Activated CD4-positive, alpha-beta T cell treated with anti-CD3 and anti-CD28 coated beads, Interleukin-2, amount 10 ng/mL, durations not matched to agents 24 days and 14 days (primary cell): Measurements from ENCODE around the gene BTNL9. TPM values are rescaled to one million over a fixed set of nuclear protein-coding genes. Genes with fewer than 3 reads are reported as not detected.

ENCODE experiments used
- DNase-seq: peaks from one replicate; pipeline ENCODE4 v3.0.0; 2022
- H3K27ac Mint-ChIP-seq: one replicate; pipeline ENCODE4 v1.8.0; 2022; ENCODE audit warnings: mild to moderate bottlenecking, mixed read lengths
- H3K27me3 Mint-ChIP-seq: one replicate; pipeline ENCODE4 v1.8.0; 2022; ENCODE audit warnings: mixed read lengths
- H3K36me3 Mint-ChIP-seq: one replicate; pipeline ENCODE4 v1.8.0; 2022; ENCODE audit warnings: low read depth, mild to moderate bottlenecking, mixed read lengths
- H3K4me1 Mint-ChIP-seq: one replicate; pipeline ENCODE4 v1.8.0; 2021; ENCODE audit warnings: mixed read lengths
- H3K4me3 Mint-ChIP-seq: one replicate; pipeline ENCODE4 v1.8.0; 2022; ENCODE audit warnings: mild to moderate bottlenecking, moderate library complexity, mixed read lengths
- H3K9me3 Mint-ChIP-seq: one replicate; pipeline ENCODE4 v1.8.0; 2021; ENCODE audit warnings: mixed read lengths
- intact Hi-C: fragments of 100-400 bp; cut with micrococcal nuclease; formaldehyde crosslinking; loops from one replicate; pipeline ENCODE4 v1.15.1; 2023
- total RNA-seq: library from RNA; stranded (reverse); gene quantifications from 2 replicates; pipeline ENCODE4 v1.2.3, GENCODE V29; 2022

The BTNL9 gene
- total RNA-seq, 1 donor from 2014 or later, result 0.23 TPM

DNA sequence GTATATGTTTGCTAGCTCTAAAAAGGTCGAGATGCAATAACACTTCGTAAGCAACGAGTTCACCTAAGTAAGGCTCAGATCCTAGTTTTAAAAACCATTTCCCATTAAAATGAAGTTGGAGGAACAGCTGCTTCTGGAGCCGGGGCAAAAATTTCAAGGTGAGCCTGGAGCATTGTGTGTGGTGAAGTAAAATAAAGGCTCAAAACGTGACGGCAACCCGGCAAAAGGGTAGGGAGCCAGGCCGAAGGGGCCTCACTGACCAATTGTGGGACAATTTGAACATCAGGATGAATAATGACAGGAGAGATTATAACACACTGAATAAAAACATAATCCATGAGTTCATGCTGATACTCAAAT lies 20.1 kb downstream of the BTNL9 start:
- Mint-ChIP-seq H3K4me1 (no peaks in the 10 kb centered on the region), H3K27me3 (peaks cover 66% of the 10 kb centered on the region), H3K36me3 (no peaks in the 10 kb centered on the region), H3K4me3 (no peak overlapping the region), H3K9me3 (no peaks in the 10 kb centered on the region), H3K27ac (no peak overlapping the region)
- intact Hi-C loops, result no loop called here
- no peak for DNase-seq

DNA sequence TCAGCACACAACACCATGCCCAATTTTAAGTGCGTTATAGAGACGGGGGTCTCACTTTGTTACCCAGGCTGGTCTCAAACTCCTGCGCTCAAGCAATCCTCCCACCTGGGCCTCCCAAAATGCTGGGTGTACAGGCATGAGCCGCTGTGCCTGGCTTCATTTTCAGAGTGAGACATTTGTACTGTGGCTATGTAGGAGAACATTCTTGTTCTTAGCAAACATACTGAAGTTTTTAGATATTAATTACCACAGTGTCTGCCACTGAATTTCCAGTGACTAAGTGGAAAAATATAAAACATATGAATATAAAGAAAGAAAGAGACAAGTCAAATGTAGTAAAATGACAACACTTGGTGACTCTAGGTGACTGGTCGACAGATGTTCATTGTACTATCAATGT lies 20.9 kb downstream of the BTNL9 start:
- Mint-ChIP-seq H3K36me3 (no peaks in the 10 kb centered on the region), H3K27me3 (peaks cover 62% of the 10 kb centered on the region), H3K27ac (no peak overlapping the region), H3K4me3 (no peak overlapping the region), H3K4me1 (no peaks in the 10 kb centered on the region), H3K9me3 (no peaks in the 10 kb centered on the region)
- intact Hi-C loops, result no loop called here
- no peak for DNase-seq

DNA sequence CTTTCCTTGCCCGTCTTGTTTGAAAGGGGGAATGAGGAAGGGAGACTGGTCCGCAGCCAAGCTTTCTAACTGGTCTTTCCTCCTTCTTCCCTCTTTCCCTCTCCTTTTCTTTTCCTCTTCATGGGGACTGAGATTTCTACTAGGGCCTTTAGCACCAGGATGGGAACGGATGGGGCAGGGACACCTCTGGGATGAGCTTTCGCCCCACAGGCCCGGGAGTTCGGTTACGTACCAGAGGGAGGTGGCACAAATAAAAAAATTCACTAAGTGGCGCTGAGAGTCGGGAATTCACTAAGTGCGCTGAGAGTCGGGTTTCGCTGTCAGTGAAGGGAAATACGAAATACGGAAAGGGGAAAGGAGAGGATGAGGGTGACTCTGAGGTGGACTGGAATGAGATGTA lies 21.6 kb downstream of the BTNL9 start:
- DNase-seq, result no peak
- Mint-ChIP-seq H3K4me3 (no peak overlapping the region), H3K27me3 (peaks cover 60% of the 10 kb centered on the region), H3K36me3 (no peaks in the 10 kb centered on the region), H3K27ac (no peak overlapping the region), H3K4me1 (no peaks in the 10 kb centered on the region), H3K9me3 (no peaks in the 10 kb centered on the region)
- intact Hi-C loops, result no loop called here

GRCh38 chr5:181062631-181063030 lies 22.6 kb downstream of the BTNL9 start:
- H3K36me3 Mint-ChIP-seq, result no peaks in the 10 kb centered on the region
- H3K27me3 Mint-ChIP-seq, result peaks cover 59% of the 10 kb centered on the region

GRCh38 chr5:181063514-181063913 lies 23.4 kb downstream of the BTNL9 start:
- Mint-ChIP-seq H3K36me3 (no peaks in the 10 kb centered on the region), H3K27ac (no peak overlapping the region), H3K4me3 (no peak overlapping the region), H3K4me1 (no peaks in the 10 kb centered on the region), H3K9me3 (no peaks in the 10 kb centered on the region), H3K27me3 (peaks cover 59% of the 10 kb centered on the region)
- intact Hi-C loops, result no loop called here
- no peak for DNase-seq

More at GRCh38 chr5:181062631-181063030, 22.6 kb downstream of the BTNL9 start:
- DNase-seq, result no peak
- intact Hi-C loops, result no loop called here
- Mint-ChIP-seq H3K9me3 (no peaks in the 10 kb centered on the region), H3K4me3 (no peak overlapping the region), H3K27ac (no peak overlapping the region), H3K4me1 (no peaks in the 10 kb centered on the region)

DNA sequence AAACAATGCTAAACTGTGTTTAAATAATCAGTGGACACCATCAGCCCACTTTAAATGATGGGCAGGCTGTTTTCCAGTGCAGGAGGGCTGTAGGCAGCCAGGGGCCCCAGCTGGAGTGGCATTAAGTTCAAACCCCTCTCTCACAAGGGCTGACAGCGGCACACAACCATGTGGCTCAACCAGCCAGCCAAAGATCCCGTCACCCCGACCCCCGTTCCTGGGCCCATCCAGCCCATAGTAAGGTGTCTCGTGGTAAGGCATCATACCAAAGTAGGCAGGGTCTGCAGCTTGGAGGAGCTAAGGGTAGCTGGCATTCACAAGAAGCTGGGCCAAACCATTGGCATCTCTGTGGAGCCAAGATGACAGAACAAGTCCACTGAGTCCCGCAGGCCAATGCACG lies 24.9 kb downstream of the BTNL9 start:
- H3K4me1 Mint-ChIP-seq, result no peaks in the 10 kb centered on the region
- DNase-seq, result no peak
- H3K27me3 Mint-ChIP-seq, result peaks cover 62% of the 10 kb centered on the region
- no peak overlapping the region for H3K4me3 Mint-ChIP-seq
- no peaks in the 10 kb centered on the region for H3K9me3 Mint-ChIP-seq
- intact Hi-C loops, result no loop called here
- no peaks in the 10 kb centered on the region for H3K36me3 Mint-ChIP-seq
- no peak overlapping the region for H3K27ac Mint-ChIP-seq

DNA sequence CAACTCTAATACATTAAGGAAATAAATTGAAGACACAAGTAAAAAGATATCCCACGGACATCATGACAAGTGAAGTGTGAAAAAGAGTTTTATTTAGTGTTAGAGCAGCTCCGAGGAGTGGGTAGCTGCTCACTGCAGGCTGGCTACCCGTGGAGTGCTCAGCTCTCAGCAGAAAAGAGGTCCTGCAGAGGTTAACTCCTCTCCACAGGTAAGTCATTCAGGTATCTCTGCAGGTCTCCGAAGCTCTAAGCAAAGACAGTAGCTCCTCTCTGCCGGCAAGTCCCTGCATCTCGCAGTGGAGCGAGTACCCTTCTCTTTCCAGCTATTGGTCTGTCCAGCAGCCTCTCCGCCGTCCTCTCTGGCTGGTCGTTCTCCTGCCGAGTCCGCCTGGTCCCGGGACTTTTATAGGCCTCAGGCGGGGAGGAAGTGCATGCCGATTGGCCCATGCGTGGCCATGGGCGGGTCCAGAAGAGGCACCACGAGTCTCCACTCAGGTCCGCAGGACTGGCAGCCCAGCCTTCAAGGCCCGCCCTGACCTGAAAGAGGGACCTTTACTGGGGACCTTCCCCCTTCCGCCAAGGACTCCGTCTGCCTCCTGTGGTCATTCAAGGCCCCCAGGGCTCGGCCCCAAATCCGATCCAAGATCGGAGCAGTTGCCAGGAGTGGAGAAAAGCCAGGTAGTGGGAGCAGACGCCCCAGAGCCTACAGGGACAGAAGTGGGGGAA lies 29.9 kb downstream of the BTNL9 start:
- no peaks in the 10 kb centered on the region for H3K9me3 Mint-ChIP-seq
- intact Hi-C loops, result no loop called here
- no peaks in the 10 kb centered on the region for H3K4me1 Mint-ChIP-seq
- peaks cover 34% of the 10 kb centered on the region for H3K27me3 Mint-ChIP-seq
- DNase-seq, result peak; percentile 50
- H3K36me3 Mint-ChIP-seq, result no peaks in the 10 kb centered on the region
- no peak overlapping the region for H3K27ac Mint-ChIP-seq
- no peak overlapping the region for H3K4me3 Mint-ChIP-seq

- H3K4me1 Mint-ChIP-seq, result no peaks in the 10 kb centered on the region
Measured at GRCh38 chr5:181070523-181070922, 30.5 kb downstream of the BTNL9 start.

GRCh38 chr5:181071257-181071656 lies 31.2 kb downstream of the BTNL9 start:
- intact Hi-C loops, result no loop called here
- Mint-ChIP-seq H3K36me3 (no peaks in the 10 kb centered on the region), H3K27ac (no peak overlapping the region), H3K4me1 (no peaks in the 10 kb centered on the region), H3K4me3 (no peak overlapping the region), H3K9me3 (no peaks in the 10 kb centered on the region), H3K27me3 (peaks cover 32% of the 10 kb centered on the region)
- DNase-seq, result peak; percentile 25

More at GRCh38 chr5:181070523-181070922, 30.5 kb downstream of the BTNL9 start:
- intact Hi-C loops, result no loop called here
- Mint-ChIP-seq H3K36me3 (no peaks in the 10 kb centered on the region), H3K27ac (no peak overlapping the region), H3K27me3 (peaks cover 34% of the 10 kb centered on the region), H3K4me3 (no peak overlapping the region), H3K9me3 (no peaks in the 10 kb centered on the region)
- DNase-seq, result peak; percentile 38

DNA sequence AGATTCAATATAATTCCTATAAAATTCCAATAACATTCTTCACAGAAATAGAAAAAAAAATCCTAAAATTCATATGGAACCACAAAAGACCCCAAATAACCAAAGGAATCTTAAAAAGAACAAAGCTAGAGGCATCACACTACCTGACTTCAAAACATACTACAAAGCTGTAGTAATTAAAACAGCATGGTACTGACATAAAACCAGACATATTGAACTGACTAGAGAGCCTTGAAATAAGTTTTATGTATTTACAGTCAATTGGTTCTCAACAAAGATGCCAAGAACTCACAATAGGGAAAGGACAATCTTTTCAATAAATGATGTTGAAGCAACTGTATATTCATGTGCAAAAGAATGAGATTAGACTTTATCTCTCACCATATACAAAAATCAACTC lies 36.9 kb downstream of the BTNL9 start:
- no peaks in the 10 kb centered on the region for H3K4me1 Mint-ChIP-seq
- H3K4me3 Mint-ChIP-seq, result no peak overlapping the region
- no peak for DNase-seq
- intact Hi-C loops, result no loop called here
- no peaks in the 10 kb centered on the region for H3K36me3 Mint-ChIP-seq
- peaks cover 10% of the 10 kb centered on the region for H3K27me3 Mint-ChIP-seq
- no peak overlapping the region for H3K27ac Mint-ChIP-seq
- peaks cover 3% of the 10 kb centered on the region for H3K9me3 Mint-ChIP-seq

DNA sequence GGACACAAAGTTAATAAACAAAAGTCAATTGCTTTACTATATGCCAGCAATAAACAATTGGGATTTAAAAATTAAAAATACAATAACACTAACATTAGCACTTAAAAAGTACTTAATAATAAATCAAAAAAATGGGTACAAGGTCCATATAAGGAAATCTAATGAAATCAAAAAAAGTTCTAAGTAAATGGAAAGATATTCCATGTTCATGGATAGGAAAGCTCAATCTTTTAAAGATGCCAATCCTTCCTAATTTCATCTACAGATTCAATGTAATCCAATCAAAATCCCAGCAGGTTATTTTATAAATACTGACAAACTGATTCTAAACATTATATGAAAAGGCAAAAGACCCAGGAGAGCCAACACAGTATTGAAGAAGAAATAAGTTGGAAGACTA lies 41.9 kb downstream of the BTNL9 start:
- H3K36me3 Mint-ChIP-seq, result no peaks in the 10 kb centered on the region
- DNase-seq, result no peak
- no peaks in the 10 kb centered on the region for H3K4me1 Mint-ChIP-seq
- H3K27ac Mint-ChIP-seq, result no peak overlapping the region
- intact Hi-C loops, result no loop called here
- H3K9me3 Mint-ChIP-seq, result peaks cover 3% of the 10 kb centered on the region
- H3K4me3 Mint-ChIP-seq, result no peak overlapping the region
- peaks cover 23% of the 10 kb centered on the region for H3K27me3 Mint-ChIP-seq

DNA sequence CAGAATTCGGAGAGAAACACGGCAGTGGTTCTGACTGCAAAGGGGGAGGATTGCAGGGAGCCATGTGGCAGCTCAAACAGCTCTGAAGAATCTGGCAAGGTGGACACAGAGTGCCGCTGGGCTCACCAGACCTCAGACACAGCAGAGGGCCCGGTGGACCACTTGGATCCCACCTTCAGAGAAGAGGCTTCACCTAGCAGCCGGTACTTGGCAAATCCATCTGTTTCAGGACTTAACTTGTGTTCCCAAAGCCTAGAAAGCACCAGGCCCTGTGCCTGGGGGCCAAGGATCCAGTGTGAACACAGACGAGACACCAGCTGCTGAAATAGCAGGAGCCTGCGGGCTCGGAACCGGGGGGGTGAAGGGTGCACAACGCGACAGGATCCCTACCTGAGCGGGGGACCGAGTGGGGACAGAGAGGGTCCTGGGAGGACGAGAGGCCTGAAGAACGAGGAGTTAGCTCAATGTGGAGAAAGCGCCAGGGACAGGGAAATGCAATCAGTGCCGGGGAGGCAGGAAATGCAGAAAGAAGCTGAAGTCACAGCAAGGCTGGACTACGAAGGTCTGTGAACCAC lies 44.6 kb downstream of the BTNL9 start:
- no peaks in the 10 kb centered on the region for H3K4me1 Mint-ChIP-seq
- H3K36me3 Mint-ChIP-seq, result no peaks in the 10 kb centered on the region
- no peaks in the 10 kb centered on the region for H3K9me3 Mint-ChIP-seq
- intact Hi-C loops, result no loop called here
- no peak for DNase-seq
- H3K27ac Mint-ChIP-seq, result no peak overlapping the region
- H3K27me3 Mint-ChIP-seq, result peaks cover 18% of the 10 kb centered on the region
- H3K4me3 Mint-ChIP-seq, result no peak overlapping the region

- Mint-ChIP-seq H3K27me3 (peaks cover 18% of the 10 kb centered on the region), H3K27ac (no peak overlapping the region), H3K36me3 (no peaks in the 10 kb centered on the region), H3K9me3 (no peaks in the 10 kb centered on the region), H3K4me3 (no peak overlapping the region), H3K4me1 (no peaks in the 10 kb centered on the region)
- DNase-seq, result peak; percentile 37
- intact Hi-C loops, result no loop called here
Measured at GRCh38 chr5:181086026-181086883, 46.2 kb downstream of the BTNL9 start.

DNA sequence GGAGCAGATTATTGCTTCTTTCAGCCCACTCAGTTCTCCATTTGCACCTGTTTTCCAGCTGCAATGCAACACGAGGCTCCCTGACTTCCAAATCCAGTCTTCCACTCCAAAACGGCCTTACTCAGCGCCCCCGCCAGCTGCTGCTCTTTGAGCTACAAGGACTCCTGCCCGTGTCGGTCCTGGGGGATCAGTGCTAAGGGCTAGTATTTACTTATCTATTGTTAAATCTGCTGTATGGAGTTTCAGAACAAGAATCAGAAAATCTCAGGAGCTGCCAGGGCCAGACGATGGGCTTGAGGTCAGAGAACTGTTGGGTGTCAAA lies 46.8 kb downstream of the BTNL9 start:
- DNase-seq, result no peak
- no peaks in the 10 kb centered on the region for H3K4me1 Mint-ChIP-seq
- no peaks in the 10 kb centered on the region for H3K36me3 Mint-ChIP-seq
- H3K27ac Mint-ChIP-seq, result no peak overlapping the region
- no peaks in the 10 kb centered on the region for H3K9me3 Mint-ChIP-seq
- intact Hi-C loops, result no loop called here
- peaks cover 18% of the 10 kb centered on the region for H3K27me3 Mint-ChIP-seq
- H3K4me3 Mint-ChIP-seq, result no peak overlapping the region
